Colon (tissue), 2 donors: ENCODE data around the gene UBE3C.
"Not testable (repeated sequence)": the region's sequence is repeated elsewhere in the genome, so short reads cannot be mapped to it uniquely, and the experiment has no call there.

Experiments used
- FAIRE-seq: peaks from 2 replicates; lab custom pipeline; 2012; peaks lifted over from hg19 to GRCh38; lab: Jason Lieb, UNC
- donor health status: control.
- donor health status: control.

The UBE3C gene

GRCh38 chr7:157271991-157272324, 133.2 kb downstream of the UBE3C start:
- no peak for FAIRE-seq

DNA sequence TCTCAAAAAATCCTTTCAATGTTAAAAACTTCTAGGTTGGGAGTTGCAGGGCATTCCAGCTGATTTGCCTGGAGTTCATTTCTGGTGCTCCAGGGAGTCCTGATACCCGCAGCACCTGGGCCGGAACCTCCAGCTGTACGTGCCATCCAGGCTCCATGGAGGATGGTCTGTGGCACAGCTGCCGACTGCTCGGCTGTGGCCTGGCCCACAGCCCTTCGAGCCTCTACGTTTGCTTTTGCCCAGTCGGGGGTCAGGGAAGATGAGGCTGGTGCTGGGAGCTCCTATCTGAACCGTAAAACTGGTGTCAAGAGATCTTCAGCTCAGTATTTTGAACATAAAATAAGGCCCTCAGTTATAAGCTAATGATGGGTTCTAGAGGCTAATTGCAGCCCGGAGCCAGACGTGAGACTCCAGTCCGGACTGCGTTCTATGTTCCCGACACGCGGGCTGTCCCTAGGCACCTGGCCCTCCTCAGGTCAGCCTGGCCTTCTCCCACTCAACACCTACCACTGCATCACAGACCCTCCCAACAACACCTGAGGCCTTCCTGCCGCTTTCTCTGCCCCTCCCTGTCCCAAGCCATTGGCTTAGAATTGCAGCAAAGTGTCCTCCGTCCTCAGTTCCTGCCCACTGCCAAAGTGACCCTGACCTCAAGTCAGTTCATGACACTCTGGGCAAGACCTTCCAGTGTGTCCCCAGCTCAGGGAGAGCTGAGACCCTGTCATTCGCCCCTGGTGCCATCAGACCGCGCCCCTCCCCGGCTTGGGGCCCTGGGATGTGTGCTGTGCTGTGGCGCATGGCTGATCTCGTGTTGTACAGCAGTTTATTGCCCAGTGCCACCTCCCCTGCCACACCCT, 133.9 kb downstream of the UBE3C start:
- FAIRE-seq: no peak

GRCh38 chr7:157273208-157274093, 134.7 kb downstream of the UBE3C start:
- no peak for FAIRE-seq

DNA sequence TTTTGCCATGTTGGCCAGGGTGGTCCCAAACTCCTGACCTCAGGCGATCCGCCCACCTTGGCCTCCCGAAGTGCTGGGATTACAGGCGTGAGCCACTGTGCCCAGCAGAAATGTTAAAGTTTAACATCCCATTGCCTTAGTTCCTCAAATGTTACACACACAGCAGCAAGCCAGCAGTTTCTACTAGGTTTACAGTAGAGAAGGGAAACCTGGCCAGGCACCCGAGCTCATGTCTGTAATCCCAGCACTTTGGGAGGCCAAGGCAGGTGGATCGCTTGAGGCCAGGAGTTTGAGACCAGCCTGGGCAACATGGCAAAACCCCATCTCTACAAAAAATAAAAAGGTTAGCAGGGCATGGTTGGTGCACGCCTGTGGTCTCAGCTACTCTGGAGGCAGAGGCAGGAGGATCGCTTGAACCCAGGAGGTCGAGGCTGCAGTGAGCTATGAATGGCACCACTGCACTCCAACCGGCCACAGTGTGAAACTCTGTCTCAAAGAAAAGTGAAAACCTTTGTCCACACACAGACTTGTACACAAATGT, 135.4 kb downstream of the UBE3C start:
- FAIRE-seq: not testable (repeated sequence)

DNA sequence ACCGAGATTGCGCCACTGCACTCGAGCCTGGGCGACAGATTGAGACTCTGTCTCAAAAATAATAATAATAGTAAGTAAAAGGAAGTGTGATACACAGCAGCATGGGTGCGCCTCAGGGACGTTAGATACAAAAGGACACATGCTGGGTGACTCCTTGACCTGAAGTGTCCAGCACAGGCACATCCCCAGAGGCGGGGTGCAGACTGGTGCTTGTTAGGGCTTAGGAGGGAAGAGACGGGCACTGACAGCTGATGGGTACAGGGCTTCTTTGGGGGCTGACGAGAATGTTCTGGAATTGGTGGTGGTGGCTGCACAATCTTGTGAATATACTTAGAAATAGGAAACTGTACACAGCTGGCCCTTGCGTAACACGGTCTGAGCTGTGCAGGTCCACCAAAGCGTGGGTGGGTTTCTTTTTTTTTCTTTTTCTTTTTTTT, 136.3 kb downstream of the UBE3C start:
- FAIRE-seq: no peak

- no peak for FAIRE-seq
These were observed 137.4 kb downstream of the UBE3C start for GRCh38 chr7:157276091-157276561.

DNA sequence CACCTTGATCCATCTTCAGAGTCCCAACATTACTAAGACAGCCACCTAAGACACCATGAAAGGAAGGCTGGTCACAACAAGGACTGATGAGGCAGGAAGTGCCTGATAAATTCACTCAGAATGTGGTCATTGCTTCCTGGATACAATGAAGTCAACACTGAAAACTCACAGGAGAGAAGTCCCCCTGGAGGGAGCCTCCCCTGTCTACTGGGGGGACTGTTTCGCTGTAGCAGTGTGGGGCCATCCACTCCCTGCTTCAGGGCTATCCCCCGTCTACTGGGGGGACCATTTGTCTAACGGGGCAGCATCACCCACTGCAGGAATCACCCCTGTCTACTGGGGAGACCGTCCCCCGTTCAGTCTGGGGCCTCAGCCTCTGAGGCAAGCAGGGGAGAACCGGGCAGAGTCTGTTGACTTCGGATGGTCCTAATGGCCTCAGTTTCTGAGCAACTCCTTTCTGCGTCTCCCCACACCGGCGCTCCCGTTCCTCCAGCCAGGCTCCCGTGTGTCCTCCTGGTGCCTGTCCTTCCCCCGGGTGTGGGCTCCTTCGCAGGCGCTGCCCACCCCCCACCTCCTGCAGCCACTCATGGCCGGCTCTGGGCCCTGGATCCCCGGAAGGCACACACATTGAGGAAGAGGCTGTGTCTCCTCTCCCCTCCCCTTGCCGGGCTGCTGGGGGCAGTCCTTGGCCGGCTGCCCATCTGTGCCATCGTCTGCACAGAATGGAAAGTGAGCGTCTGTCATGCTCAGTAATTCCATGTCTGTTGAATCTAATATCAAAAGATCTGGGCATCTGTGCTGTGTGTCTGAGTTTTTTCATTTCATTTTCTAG, 138.2 kb downstream of the UBE3C start:
- no peak for FAIRE-seq

GRCh38 chr7:157277568-157277967, 138.8 kb downstream of the UBE3C start:
- FAIRE-seq: not testable (repeated sequence)

- no peak for FAIRE-seq
These were observed 139.6 kb downstream of the UBE3C start for GRCh38 chr7:157278167-157278790.

- no peak for FAIRE-seq
These were observed 140.3 kb downstream of the UBE3C start for GRCh38 chr7:157278791-157279724.

DNA sequence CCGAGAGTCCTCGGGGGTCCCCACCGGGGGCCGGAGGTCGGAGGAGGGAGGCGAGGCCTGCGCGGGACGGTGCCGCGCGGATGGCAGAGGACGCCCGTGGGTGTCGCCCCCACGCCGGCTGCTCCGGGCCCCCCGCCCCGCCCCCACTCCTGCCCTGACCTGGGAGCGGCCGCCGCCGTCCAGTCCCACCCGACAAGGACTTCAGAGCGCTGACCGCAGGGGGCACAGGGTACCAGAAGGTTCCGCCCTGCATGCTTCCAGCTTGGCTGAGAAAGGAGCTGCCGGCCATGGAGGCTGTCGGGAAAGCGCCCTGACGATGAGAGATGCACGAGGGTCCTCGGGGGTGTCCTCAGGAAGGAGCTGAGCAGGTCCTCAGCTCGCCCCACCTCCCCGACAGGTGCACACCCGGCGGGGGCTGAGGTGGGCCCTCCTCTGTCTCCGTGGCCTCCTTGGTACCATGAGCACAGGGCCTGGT, 141.1 kb downstream of the UBE3C start:
- no peak for FAIRE-seq

- no peak for FAIRE-seq
These were observed 141.6 kb downstream of the UBE3C start for GRCh38 chr7:157280216-157280841.

GRCh38 chr7:157281221-157281998, 142.7 kb downstream of the UBE3C start:
- FAIRE-seq: no peak

DNA sequence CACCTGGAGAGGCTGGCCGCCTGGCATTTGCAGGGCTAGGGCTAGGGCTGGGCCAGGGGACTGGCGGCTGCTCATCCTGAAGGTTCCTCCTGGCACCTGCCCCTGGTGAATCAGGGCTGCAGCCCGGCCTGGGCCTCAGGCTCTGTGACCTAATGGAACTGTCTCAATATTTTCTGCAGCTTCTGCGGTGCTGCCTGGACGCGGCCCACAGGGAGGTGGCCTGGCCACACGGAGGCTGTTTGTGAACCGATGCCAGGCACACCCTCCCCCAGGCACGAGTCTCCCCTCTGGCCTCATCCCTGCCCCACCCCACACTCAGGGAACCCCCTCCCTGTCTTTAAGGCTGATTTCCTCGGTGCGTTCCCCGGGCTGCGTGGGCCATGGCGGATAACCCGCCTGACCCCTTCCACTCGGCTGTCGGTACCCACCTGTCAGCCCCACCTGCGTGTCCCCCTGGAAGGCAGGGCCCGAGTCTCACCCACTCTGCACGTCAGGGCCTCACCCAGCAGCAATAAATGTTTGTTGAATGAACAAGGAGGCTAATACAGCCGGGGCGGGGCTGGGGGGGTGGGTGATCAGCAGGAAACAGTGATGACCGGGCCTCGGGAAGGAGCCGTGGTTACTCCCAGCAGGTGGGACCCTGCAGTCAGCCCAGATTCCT, 143.5 kb downstream of the UBE3C start:
- no peak for FAIRE-seq

DNA sequence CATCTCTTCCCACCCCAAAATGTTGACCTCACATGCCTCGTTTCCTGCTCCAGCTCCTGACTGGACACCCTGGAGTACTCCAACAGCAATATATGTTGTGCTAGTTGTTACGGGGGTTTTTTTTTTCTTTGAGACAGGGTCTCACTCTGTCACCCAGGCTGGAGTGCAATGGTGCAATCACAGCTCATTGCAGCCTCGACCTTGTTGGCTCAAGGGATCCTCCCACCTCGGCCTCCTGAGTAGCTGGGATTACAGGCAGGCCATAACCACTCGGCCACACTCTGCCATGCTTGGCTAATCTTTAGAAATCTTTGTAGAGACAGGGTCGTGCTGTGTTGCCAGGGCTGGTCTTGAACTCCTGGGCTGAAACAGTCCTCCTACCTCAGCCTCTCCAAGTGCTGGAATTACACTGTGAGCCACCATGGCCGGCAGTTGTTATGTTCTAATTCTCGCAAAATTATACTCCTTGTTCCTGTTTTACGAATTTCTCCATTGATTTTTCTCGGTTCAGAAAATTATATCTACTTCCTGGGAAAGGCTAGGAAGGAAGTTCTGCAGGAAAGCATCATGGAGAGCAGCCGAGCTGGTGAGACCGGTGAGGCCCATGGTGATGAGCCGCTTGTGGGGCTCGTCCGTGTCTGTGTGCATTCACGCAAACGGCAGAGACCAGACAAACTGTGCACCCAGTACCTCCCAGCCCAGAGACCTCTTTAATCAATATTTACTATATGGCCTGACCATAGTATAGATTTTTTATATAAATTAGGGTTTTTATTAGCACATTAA, 145.7 kb downstream of the UBE3C start:
- no peak for FAIRE-seq

DNA sequence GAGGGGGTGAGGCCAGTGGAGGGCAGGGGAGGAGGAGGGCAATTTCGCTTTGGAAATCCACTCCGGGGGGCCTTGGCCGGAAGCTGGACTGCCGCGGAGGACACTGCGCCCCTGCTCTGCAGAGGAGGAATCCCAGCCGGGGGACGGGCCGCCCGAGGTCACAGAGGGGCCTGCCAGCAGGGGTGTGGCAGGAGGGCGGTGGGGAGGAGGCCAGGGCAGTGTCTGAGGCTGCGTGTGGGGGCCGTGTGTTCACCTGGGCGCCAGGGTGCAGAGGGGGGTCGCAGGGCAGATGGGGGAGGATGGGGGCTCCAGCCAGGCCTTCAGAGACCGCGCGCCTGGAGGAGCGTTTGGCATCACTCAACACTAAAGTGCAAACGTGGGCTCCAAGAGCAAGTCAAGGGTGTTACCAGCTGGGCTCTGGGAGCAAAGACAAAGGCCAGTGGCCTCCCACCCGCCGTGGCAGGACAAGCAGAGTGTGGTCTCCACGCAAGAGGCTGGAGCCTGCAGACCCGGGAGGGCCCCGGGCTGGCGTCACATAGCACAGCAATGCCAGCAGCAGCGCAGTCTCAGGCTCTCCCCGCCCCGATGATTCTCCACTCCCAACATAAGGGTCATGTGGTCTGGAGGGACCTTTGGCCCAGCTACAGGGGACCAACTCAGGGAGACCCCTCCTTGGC, 152.8 kb downstream of the UBE3C start:
- no peak for FAIRE-seq

DNA sequence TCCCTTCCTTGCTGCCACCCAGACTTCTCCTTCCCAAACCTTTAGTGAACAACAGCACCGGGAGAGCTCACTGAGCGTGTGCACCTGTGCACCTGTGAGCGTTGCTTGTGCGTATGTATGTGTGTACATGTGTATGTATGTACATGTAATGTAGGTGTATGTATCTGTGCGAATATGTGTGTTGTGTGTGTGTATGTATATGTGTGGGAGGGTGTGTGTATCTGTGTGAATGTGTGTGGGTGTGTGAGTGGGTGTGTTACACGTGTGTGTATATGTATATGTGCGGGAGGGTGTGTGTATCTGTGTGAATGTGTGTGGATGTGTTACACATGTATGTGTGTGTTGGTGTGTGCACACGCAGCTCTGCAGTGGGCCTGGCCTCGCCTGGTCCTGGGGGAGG, 153.5 kb downstream of the UBE3C start:
- no peak for FAIRE-seq
